HL-60/S4 treated with retinoic acid at 250 ng/mL for 4 days and 3 days (cell line): ENCODE results near the gene NR1D1.

Experiments used
- in situ Hi-C: fragments of 300-500 bp; cut with MboI; formaldehyde crosslinking; loops from 2 replicates; pipeline ENCODE4 v1.7.0; 2022; ENCODE audit warnings: low sequenced_read_pairs

Gene NR1D1

GRCh38 chr17:40063901-40064531, 36.4 kb downstream of the NR1D1 start:
- in situ Hi-C loops = no loop called here

DNA sequence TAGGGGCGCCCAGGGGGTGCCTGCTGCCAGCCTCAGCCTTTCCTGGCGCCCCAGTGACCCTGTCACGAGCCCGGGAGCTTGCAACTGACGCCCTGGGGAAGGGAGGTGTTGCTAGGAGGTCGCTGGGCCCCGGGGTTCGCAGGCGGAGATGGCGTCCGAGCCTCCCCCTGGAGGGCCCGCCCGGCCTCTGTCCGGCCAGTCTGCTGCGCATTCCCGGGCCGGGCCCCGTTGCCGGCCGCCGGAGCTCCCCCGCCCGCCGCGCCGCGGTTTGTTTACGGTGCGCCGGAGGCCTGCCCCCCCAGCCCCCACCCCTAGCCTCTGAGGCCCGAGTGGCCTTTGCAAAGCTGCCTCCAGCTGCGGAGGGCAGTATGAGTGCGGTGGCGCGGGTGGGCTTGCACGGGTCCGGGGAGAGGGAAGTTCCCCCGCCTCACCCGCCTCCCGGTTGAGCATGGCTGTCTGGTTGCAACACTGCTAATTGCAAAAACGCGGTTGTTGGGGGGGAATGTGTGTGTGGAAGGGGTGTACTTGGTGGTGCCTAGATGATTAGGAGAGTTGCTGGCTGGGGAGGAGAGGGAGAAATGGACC, 37.1 kb downstream of the NR1D1 start:
- in situ Hi-C loops = no loop called here

- in situ Hi-C loops = no loop called here
Measured at GRCh38 chr17:40062329-40063186, 37.8 kb downstream of the NR1D1 start, which contains the start of gene THRA. TSS of gene THRA (plus strand) at chr17:40062965. CDS start at chr17:40074489, 11,524 bp downstream.

- in situ Hi-C loops = no loop called here
Measured at GRCh38 chr17:40061609-40062038, 38.8 kb downstream of the NR1D1 start.

GRCh38 chr17:40060887-40061608, 39.3 kb downstream of the NR1D1 start:
- in situ Hi-C loops = no loop called here

DNA sequence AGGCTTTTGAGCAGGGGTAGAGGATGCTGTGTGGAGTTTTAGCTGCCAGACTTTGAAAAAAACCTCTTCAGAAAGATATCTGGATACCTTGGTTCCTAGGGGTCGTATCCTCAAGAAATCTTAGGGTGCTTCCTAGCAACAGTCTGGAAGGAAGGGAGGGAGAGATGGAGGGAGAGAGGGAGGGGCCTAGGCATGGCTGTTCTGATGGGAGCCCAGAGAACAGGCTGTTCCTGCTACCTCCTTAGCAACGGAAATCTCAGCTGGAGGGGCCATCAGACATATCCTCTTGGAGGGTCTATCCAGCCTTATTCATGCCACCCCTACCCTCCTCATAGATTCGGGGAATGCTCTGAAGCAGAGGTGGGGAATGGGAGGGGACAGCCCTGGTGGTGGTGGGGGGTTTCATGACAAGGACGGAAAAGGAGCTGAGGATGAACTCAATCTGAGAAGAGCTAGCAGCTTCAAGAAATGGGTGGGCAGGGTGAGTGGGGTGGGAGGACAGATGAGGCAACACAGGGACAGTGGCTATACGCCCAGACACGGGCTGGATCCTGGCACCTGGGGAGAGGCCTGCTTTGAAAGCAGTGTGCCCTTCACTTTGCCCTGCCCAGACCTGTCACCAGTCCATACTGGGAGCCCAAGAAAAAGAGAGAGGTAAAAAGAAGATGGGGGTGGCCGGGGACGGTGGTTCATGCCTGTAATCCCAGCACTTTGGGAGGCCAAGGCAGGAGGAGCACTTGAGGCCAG, 40.5 kb downstream of the NR1D1 start:
- in situ Hi-C loops = no loop called here

DNA sequence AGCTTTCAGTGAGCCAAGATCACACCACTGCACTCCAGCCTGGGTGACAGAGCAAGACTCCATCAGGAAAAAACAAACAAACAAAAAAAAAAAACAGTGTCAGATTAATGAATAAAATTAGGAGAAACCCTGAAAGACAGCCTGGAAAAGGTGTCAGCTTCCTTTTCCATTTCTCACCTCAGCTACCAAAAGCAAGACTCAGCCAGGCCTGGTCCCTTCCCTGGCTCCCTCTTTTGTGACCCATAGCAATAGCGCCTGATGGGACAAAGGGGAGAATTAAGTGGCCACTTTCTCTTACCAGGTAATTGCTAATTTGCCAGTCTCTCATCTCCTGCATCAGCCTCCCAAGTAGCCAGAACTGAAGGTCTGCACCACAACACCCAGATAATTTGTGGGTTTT, 41.5 kb downstream of the NR1D1 start:
- in situ Hi-C loops = no loop called here

- in situ Hi-C loops = no loop called here
Measured at GRCh38 chr17:40058186-40058784, 42.1 kb downstream of the NR1D1 start.

DNA sequence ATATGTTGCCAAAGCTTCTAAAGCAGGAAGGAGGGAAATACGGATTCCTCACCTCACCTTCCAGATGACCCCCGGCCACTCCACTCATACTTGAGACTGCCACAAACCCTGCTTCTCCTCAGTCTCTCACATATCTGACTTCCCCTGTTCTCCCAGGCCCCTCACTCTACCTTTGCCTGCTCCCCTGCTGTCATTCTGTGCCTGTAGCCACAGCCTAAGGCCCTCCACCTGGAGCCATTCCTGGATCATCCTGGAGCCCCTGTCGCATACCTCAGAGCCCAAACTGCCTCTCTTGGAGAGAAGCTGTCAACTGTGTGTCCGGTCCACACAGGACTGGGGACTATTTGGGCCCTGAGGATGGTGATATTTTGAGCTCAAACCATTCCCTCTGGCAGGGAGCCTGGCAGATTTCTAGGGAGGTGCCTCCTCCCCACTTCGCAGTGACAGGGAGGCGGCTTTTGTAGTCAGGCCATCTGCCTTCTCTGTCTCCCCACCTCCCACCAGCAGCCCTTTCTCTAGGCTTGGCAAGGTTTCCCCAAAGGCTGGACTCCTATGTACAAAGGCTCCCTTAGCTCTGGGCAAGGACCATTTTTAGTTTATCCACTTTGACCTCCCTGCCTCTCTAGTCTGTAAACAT, 43.9 kb downstream of the NR1D1 start:
- in situ Hi-C loops = no loop called here
